Measurements from ENCODE around the gene SIX3. TPM values are rescaled to one million over a fixed set of nuclear protein-coding genes. Genes with fewer than 3 reads are reported as not detected.

SIX3 gene
- total and polyA plus RNA-seq, 2 of the 4 experiments (the other 2 are of a cell fraction): not detected

- ChIA-PET CTCF (interaction anchor here (0.7 kb wide), 1 partner anchor 580 kb away, joined by 3 read pairs; no protein-coding TSS in a partner anchor), POLR2A (ENCODE audit: unreplicated experiment) (no interaction called here)
- no peak overlapping the region for H4K8ac ChIP-seq (ENCODE audit: low read depth in 2 of 2, low read length in 2 of 2)
- no peak overlapping the region for H2AK5ac ChIP-seq (ENCODE audit: low read depth, low read length)
- TF ChIP-seq, protein P1, sequence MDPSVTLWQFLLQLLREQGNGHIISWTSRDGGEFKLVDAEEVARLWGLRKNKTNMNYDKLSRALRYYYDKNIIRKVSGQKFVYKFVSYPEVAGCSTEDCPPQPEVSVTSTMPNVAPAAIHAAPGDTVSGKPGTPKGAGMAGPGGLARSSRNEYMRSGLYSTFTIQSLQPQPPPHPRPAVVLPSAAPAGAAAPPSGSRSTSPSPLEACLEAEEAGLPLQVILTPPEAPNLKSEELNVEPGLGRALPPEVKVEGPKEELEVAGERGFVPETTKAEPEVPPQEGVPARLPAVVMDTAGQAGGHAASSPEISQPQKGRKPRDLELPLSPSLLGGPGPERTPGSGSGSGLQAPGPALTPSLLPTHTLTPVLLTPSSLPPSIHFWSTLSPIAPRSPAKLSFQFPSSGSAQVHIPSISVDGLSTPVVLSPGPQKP (IDR thresholded peaks at IDR 0.05; ENCODE audit: borderline replicate concordance, low read depth, low read length): no peak
- no peak for TF ChIP-seq USF2 (IDR thresholded peaks at IDR 0.05; ENCODE audit: low read depth, low read length)
- TF ChIP-seq, protein P2, sequence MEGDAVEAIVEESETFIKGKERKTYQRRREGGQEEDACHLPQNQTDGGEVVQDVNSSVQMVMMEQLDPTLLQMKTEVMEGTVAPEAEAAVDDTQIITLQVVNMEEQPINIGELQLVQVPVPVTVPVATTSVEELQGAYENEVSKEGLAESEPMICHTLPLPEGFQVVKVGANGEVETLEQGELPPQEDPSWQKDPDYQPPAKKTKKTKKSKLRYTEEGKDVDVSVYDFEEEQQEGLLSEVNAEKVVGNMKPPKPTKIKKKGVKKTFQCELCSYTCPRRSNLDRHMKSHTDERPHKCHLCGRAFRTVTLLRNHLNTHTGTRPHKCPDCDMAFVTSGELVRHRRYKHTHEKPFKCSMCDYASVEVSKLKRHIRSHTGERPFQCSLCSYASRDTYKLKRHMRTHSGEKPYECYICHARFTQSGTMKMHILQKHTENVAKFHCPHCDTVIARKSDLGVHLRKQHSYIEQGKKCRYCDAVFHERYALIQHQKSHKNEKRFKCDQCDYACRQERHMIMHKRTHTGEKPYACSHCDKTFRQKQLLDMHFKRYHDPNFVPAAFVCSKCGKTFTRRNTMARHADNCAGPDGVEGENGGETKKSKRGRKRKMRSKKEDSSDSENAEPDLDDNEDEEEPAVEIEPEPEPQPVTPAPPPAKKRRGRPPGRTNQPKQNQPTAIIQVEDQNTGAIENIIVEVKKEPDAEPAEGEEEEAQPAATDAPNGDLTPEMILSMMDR (conservative IDR thresholded peaks at IDR 0.05; ENCODE audit: low read depth, low read length): peak; percentile 39
- TF ChIP-seq POLR2A (IDR thresholded peaks at IDR 0.05; ENCODE audit: low read depth, low read length): no peak
- TF ChIP-seq FOS (IDR thresholded peaks at IDR 0.05; ENCODE audit: low read depth, low read length): no peak
- TF ChIP-seq CHD1 (IDR thresholded peaks at IDR 0.05; ENCODE audit: low read depth, low read length): no peak
- 0 out of 2 replicates have a peak, but pooled peaks have one; percentile 32 for TF ChIP-seq RAD21 (IDR thresholded peaks at IDR 0.05; ENCODE audit: low read length)
- TF ChIP-seq BHLHE40 (IDR thresholded peaks at IDR 0.05; ENCODE audit: low read depth, low read length): no peak
- no peak for TF ChIP-seq RFX5 (IDR thresholded peaks at IDR 0.05; ENCODE audit: low read depth, low read length)
- TF ChIP-seq MAZ (IDR thresholded peaks at IDR 0.05; ENCODE audit: borderline replicate concordance, low read depth, low read length): no peak
- TF ChIP-seq MAFK (IDR thresholded peaks at IDR 0.05; ENCODE audit: low read depth, low read length): no peak
- TF ChIP-seq CEBPB (IDR thresholded peaks at IDR 0.05; ENCODE audit: low read depth, low read length): no peak
- no peak for TF ChIP-seq RCOR1 (IDR thresholded peaks at IDR 0.05; ENCODE audit: insufficient replicate concordance, low read length)
- no peak for TF ChIP-seq SMC3 (IDR thresholded peaks at IDR 0.05; ENCODE audit: low read depth, low read length)
- TF ChIP-seq MXI1 (IDR thresholded peaks at IDR 0.05; ENCODE audit: borderline replicate concordance, low read depth, low read length): no peak
- ATAC-seq (ENCODE audit: low read depth) (peak; percentile 40; the same call in 1 of the 2 replicates), DNase-seq (peak; percentile 37)
- H2AFZ ChIP-seq (replicated peaks; ENCODE audit: low read length, poor library complexity): no peak overlapping the region
- no peak overlapping the region for H3K27ac ChIP-seq (ENCODE audit: insufficient read depth, low read length)
- dilution Hi-C loops (cut with HindIII; ENCODE audit: low sequenced_read_pairs, unreplicated experiment): no loop called here
- H3K9me3 ChIP-seq (ENCODE audit: control insufficient read depth, insufficient read depth, low read length): no peaks in the 10 kb centered on the region
- no peak overlapping the region for H2BK5ac ChIP-seq (ENCODE audit: low read depth, low read length, poor library complexity, severe bottlenecking)
- WGBS, 2 experiments (ENCODE audit: extremely low coverage in 2 of 2, insufficient read length in 1 of 2): no CpG with 5 or more reads among the region's 6 CpGs
- H3K14ac ChIP-seq (replicated peaks; ENCODE audit: low read depth, low read length): no peak overlapping the region
- no peak overlapping the region for H2BK15ac ChIP-seq (ENCODE audit: low read depth, low read length)
- no peaks in the 10 kb centered on the region for H3K4me1 ChIP-seq (ENCODE audit: control insufficient read depth, insufficient read depth, low read length)
- no peak overlapping the region for H2BK120ac ChIP-seq (ENCODE audit: low read depth, low read length)
- H4K91ac ChIP-seq (ENCODE audit: insufficient read depth, low read depth, low read length): no peak overlapping the region
- no TSS peak for BruUV-seq (replicated peaks)
- H4K5ac ChIP-seq (ENCODE audit: low read depth, low read length): no peak overlapping the region
- no peaks in the 10 kb centered on the region for H4K20me1 ChIP-seq (ENCODE audit: insufficient read depth, low read length)
- H3K9me1 ChIP-seq (ENCODE audit: insufficient read depth, low read length): no peaks in the 10 kb centered on the region
- H2AK9ac ChIP-seq (replicated peaks; ENCODE audit: low read depth, low read length, poor library complexity): no peak overlapping the region
- H3K4me3 ChIP-seq (ENCODE audit: insufficient read depth, low read depth, low read length): no peak overlapping the region
- H3K9ac ChIP-seq (ENCODE audit: low read depth, low read length): no peak overlapping the region
- no peak overlapping the region for H3K18ac ChIP-seq (ENCODE audit: low read depth, low read length)
- in situ Hi-C loops (cut with MboI; ENCODE audit: low sequenced_read_pairs): loop anchor here (25.0 kb wide), 1 partner anchor 487 kb away; no protein-coding TSS in a partner anchor
- H3K4me2 ChIP-seq (ENCODE audit: low read depth, low read length): no peak overlapping the region
- no peak overlapping the region for H3K4ac ChIP-seq (ENCODE audit: low read depth, low read length)
- H3K56ac ChIP-seq (ENCODE audit: extremely low read depth, insufficient read depth, low read length): no peak overlapping the region
- H3K36me3 ChIP-seq (ENCODE audit: control insufficient read depth, insufficient read depth, low read length): no peaks in the 10 kb centered on the region
- no peak overlapping the region for H2BK20ac ChIP-seq (ENCODE audit: low read depth, low read length)
- H3K23ac ChIP-seq (ENCODE audit: low read depth, low read length): no peak overlapping the region
- intact Hi-C loops (cut with micrococcal nuclease): no loop called here
- peaks cover 48% of the 10 kb centered on the region for H3K27me3 ChIP-seq (ENCODE audit: control insufficient read depth, insufficient read depth, low read length)
- no peaks in the 10 kb centered on the region for H3K79me1 ChIP-seq (ENCODE audit: low read depth in 1 of 2, low read length in 2 of 2)
These were observed 32.7 kb downstream of the SIX3 start for GRCh38 chr2:44974064-44974715.
